NK-92 treated with Interleukin-12 subunit alpha and Interleukin-12 subunit beta, amount 100 ng/mL, for 24 hours (cell line): ENCODE results near the gene ZNF548.

ENCODE experiments used
- DNase-seq: peaks from one replicate; lab custom pipeline; 2025; lab: John Stamatoyannopoulos, UW

ZNF548 gene

DNA sequence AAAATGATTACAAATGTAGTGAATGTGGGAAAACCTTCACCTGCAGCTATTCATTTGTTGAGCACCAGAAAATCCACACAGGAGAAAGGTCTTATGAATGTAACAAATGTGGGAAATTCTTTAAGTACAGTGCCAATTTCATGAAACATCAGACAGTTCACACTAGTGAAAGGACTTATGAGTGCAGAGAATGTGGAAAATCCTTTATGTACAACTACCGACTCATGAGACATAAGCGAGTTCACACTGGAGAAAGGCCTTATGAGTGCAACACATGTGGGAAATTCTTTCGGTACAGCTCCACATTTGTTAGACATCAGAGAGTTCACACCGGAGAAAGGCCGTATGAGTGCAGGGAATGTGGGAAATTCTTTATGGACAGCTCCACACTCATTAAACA lies 9.2 kb downstream of the ZNF548 start:
- no peak for DNase-seq

GRCh38 chr19:57403737-57404563 lies 14.3 kb downstream of the ZNF548 start:
- DNase-seq, result no peak

DNA sequence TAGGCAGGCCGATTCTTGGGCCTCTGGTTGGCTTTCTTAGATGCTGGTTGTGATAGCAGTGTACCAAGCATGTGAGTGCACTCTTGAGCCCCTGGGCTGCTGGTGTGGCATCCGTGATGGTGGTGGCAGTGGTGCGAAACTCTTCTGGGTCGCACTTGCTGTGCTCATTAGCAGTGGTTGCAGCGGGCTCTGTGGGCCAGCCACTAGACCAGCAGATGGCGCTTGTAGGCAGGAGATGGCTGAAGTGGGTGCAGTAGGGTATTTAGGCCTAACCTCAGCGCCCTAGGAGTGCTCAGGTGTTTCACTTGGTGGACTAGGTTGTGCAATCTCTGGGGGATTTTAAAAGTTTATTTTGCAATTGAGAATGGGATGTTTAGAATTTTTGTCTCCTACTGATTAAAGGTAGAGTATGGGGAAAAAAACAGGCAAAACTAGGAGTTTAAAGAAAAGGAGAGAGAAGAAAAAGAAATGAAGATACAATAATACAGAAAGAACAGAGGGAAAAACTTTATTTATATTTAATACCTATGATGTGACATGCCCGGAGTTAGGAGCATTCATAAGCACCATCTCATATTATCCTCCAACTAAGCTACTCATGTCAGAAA lies 17.0 kb downstream of the ZNF548 start:
- DNase-seq, result peak; percentile 50

- DNase-seq, result peak; percentile 88
These were observed 21.4 kb downstream of the ZNF548 start, which contains the start of gene ZNF17 for GRCh38 chr19:57410877-57411671. Gene ZNF17, plus strand, starts transcription at chr19:57411161. Its CDS starts 2,455 bp downstream, at chr19:57413616.

- no peak for DNase-seq
These were observed 29.8 kb downstream of the ZNF548 start for GRCh38 chr19:57419439-57419838.

DNA sequence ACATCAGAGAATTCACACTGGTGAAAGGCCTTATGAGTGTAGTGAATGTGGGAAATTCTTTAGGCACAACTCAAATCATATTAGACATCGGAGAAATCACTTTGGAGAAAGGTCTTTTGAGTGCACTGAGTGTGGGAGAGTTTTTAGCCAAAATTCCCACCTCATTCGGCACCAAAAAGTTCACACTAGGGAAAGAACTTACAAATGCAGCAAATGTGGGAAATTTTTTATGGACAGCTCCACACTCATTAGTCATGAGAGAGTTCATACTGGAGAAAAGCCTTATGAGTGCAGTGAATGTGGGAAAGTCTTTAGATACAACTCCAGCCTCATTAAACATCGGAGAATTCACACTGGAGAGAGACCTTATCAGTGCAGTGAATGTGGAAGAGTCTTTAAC lies 31.4 kb downstream of the ZNF548 start:
- no peak for DNase-seq

- DNase-seq, result no peak
These were observed 44.9 kb downstream of the ZNF548 start for GRCh38 chr19:57434386-57435061.

GRCh38 chr19:57435062-57435978 lies 45.7 kb downstream of the ZNF548 start, which contains the start of gene ZNF749:
Gene ZNF749, plus strand, starts transcription at chr19:57435325. Its CDS starts 254 bp downstream, at chr19:57435579.
- DNase-seq, result peak; percentile 96

- no peak for DNase-seq
These were observed 46.8 kb downstream of the ZNF548 start for GRCh38 chr19:57436417-57436816.

GRCh38 chr19:57437931-57438330 lies 48.3 kb downstream of the ZNF548 start:
- DNase-seq, result no peak

- DNase-seq, result no peak
These were observed 49.3 kb downstream of the ZNF548 start for GRCh38 chr19:57438925-57439324.

- no peak for DNase-seq
These were observed 52.5 kb downstream of the ZNF548 start for GRCh38 chr19:57441979-57442752.

DNA sequence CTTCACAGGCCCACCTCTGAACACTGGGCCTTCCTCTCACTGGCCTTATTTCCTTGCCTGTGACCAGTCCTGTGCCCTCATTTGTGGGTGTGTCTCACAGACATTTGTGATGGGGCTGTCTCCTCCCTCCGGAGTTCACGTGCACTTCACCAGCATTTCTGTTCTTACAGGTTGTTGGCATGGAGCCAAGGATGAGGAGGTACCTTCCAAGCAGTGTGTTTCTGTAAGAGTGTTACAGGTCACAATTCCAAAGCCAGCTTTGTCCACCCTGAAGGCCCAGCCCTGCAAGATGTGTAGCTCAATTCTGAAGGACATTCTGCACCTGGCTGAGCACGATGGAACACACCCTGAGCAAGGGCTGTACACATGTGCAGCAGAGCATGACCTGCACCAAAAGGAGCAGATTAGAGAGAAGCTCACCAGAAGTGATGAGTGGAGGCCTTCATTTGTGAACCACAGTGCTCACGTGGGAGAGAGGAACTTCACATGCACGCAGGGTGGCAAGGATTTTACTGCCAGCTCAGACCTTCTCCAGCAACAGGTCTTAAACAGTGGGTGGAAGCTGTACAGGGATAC lies 53.6 kb downstream of the ZNF548 start:
- DNase-seq, result no peak

- DNase-seq, result no peak
These were observed 62.7 kb downstream of the ZNF548 start for GRCh38 chr19:57452307-57452706.
